H9 (cell line): ENCODE data around the gene INSC. TPM values are rescaled to one million over a fixed set of nuclear protein-coding genes. Genes with fewer than 3 reads are reported as not detected.

ENCODE experiments used
- DNase-seq: peaks from one replicate; pipeline ENCODE4 v3.0.0-alpha.2; 2017
- H2AFZ ChIP-seq: one replicate; pipeline ENCODE4 v1.6.1; 2013; ENCODE audit warnings: mild to moderate bottlenecking, low read length, control low read depth, moderate library complexity
- H2AK5ac ChIP-seq: 2 replicates; pipeline ENCODE4 v1.6.1; 2013; ENCODE audit warnings: low read length, control low read depth, mixed read lengths; ENCODE audit not compliant: insufficient read length
- H2BK120ac ChIP-seq: one replicate; pipeline ENCODE4 v1.6.1; 2013; ENCODE audit warnings: low read depth, mild to moderate bottlenecking, low read length, control low read depth, inconsistent platforms; ENCODE audit not compliant: poor library complexity, severe bottlenecking
- H2BK12ac ChIP-seq: 2 replicates; pipeline ENCODE4 v1.6.1; 2013; ENCODE audit warnings: low read length, control low read depth, mixed read lengths, low read depth; ENCODE audit not compliant: insufficient read length
- H2BK15ac ChIP-seq: 2 replicates; pipeline ENCODE4 v1.6.1; 2013; ENCODE audit warnings: low read depth, low read length, control low read depth
- H2BK20ac ChIP-seq: one replicate; pipeline ENCODE4 v1.6.1; 2013; ENCODE audit warnings: low read depth, mild to moderate bottlenecking, low read length, control low read depth, inconsistent platforms; ENCODE audit not compliant: poor library complexity, severe bottlenecking
- H2BK5ac ChIP-seq: 2 replicates; pipeline ENCODE4 v1.6.1; 2013; ENCODE audit warnings: low read length, control low read depth, mixed read lengths; ENCODE audit not compliant: insufficient read length
- H3K14ac ChIP-seq: 2 replicates; pipeline ENCODE4 v1.6.1; 2013; ENCODE audit warnings: low read length, control low read depth; ENCODE audit not compliant: insufficient read depth
- H3K18ac ChIP-seq: 2 replicates; pipeline ENCODE4 v1.6.1; 2013; ENCODE audit warnings: low read depth, mild to moderate bottlenecking, mixed read lengths, low read length, control low read depth; ENCODE audit not compliant: insufficient read length
- H3K23ac ChIP-seq: 2 replicates; pipeline ENCODE4 v1.6.1; 2013; ENCODE audit warnings: low read length, control low read depth, mixed read lengths, low read depth; ENCODE audit not compliant: insufficient read length
- H3K23me2 ChIP-seq: 2 replicates; pipeline ENCODE4 v1.6.1; 2013; ENCODE audit warnings: low read depth, mild to moderate bottlenecking, mixed read lengths, low read length, control low read depth; ENCODE audit not compliant: insufficient read length, poor library complexity, severe bottlenecking
- H3K27ac ChIP-seq: 2 replicates; pipeline ENCODE4 v1.5.1; 2013; ENCODE audit warnings: low read length, control low read depth, mixed read lengths, low read depth; ENCODE audit not compliant: insufficient read length
- H3K27me3 ChIP-seq: 2 replicates; pipeline ENCODE4 v1.6.1; 2013; ENCODE audit warnings: low read length, control low read depth, inconsistent platforms; ENCODE audit not compliant: insufficient read depth
- H3K4ac ChIP-seq: 2 replicates; pipeline ENCODE4 v1.6.1; 2013; ENCODE audit warnings: low read depth, mild to moderate bottlenecking, control low read depth, inconsistent platforms, low read length, moderate library complexity
- H3K4me1 ChIP-seq: 2 replicates; pipeline ENCODE4 v1.6.1; 2013; ENCODE audit warnings: low read length, control low read depth, inconsistent platforms; ENCODE audit not compliant: insufficient read depth
- H3K4me2 ChIP-seq: 2 replicates; pipeline ENCODE4 v1.6.1; 2013; ENCODE audit warnings: low read length, control low read depth, mixed read lengths; ENCODE audit not compliant: insufficient read length, insufficient read depth
- H3K56ac ChIP-seq: 2 replicates; pipeline ENCODE4 v1.6.1; 2013; ENCODE audit warnings: low read depth, mild to moderate bottlenecking, mixed read lengths, low read length, control low read depth; ENCODE audit not compliant: insufficient read length
- H3K79me1 ChIP-seq: 2 replicates; pipeline ENCODE4 v1.6.1; 2013; ENCODE audit warnings: low read depth, mild to moderate bottlenecking, moderate library complexity, low read length, control low read depth, inconsistent platforms; ENCODE audit not compliant: insufficient read depth, poor library complexity, severe bottlenecking
- H3K79me2 ChIP-seq: 2 replicates; pipeline ENCODE4 v1.6.1; 2013; ENCODE audit warnings: low read length, control low read depth, inconsistent platforms; ENCODE audit not compliant: insufficient read depth
- H3K9ac ChIP-seq: 2 replicates; pipeline ENCODE4 v1.6.1; 2013; ENCODE audit warnings: low read length, control low read depth, mixed read lengths; ENCODE audit not compliant: insufficient read length; ENCODE audit errors: extremely low read depth
- H3K9me3 ChIP-seq: one replicate; pipeline ENCODE4 v1.6.1; 2013; ENCODE audit warnings: low read depth, low read length, inconsistent platforms; ENCODE audit not compliant: control insufficient read depth
- H3T11ph ChIP-seq: one replicate; pipeline ENCODE4 v1.6.1; 2013; ENCODE audit warnings: mild to moderate bottlenecking, low read length, control low read depth, inconsistent platforms
- H4K20me1 ChIP-seq: one replicate; pipeline ENCODE4 v1.6.1; 2013; ENCODE audit not compliant: control insufficient read depth, insufficient read length, insufficient read depth
- H4K5ac ChIP-seq: 2 replicates; pipeline ENCODE4 v1.6.1; 2013; ENCODE audit warnings: low read depth, mild to moderate bottlenecking, mixed read lengths, low read length, control low read depth; ENCODE audit not compliant: insufficient read length
- H4K8ac ChIP-seq: replicated peaks from 2 replicates; pipeline ENCODE4 v1.6.1; 2013; ENCODE audit warnings: low read length, control low read depth, mixed read lengths, low read depth; ENCODE audit not compliant: insufficient read length
- H4K91ac ChIP-seq: 2 replicates; pipeline ENCODE4 v1.6.1; 2013; ENCODE audit warnings: low read depth, mild to moderate bottlenecking, moderate library complexity, mixed read lengths, low read length, control low read depth; ENCODE audit not compliant: insufficient read length
- H3K27ac Mint-ChIP-seq, 3 experiments: 2 replicates in 2 of 3; 3 replicates in 1 of 3; pipeline ENCODE4 v1.8.0; 2020 to 2021; ENCODE audit warnings: mixed read lengths in 3 of 3, mild to moderate bottlenecking in 1 of 3, moderate library complexity in 1 of 3
- H3K27me3 Mint-ChIP-seq: 2 replicates; pipeline ENCODE4 v1.8.0; 2021; ENCODE audit warnings: low read depth, mild to moderate bottlenecking, moderate library complexity, mixed read lengths
- H3K36me3 Mint-ChIP-seq, 3 experiments: 2 replicates in 2 of 3; 3 replicates in 1 of 3; pipeline ENCODE4 v1.8.0; 2020 to 2021; ENCODE audit warnings: low read depth in 3 of 3, mixed read lengths in 3 of 3; ENCODE audit not compliant: insufficient read depth in 1 of 3
- H3K4me1 Mint-ChIP-seq, 2 experiments: 2 replicates each; pipeline ENCODE4 v1.8.0; 2020; ENCODE audit warnings: mixed read lengths in 2 of 2
- H3K4me3 Mint-ChIP-seq, 2 experiments: 2 replicates in 1 of 2; 3 replicates in 1 of 2; pipeline ENCODE4 v1.8.0; 2020 to 2021; ENCODE audit warnings: mild to moderate bottlenecking in 2 of 2, mixed read lengths in 2 of 2, moderate library complexity in 1 of 2
- H3K9me3 Mint-ChIP-seq, 2 experiments: 2 replicates in 1 of 2; 3 replicates in 1 of 2; pipeline ENCODE4 v1.8.0; 2020; ENCODE audit warnings: mild to moderate bottlenecking in 2 of 2, mixed read lengths in 2 of 2, moderate library complexity in 1 of 2
- CTCF ChIP-seq: fragments of 200-600 bp; sonication (generic); conservative IDR thresholded peaks from 3 replicates; pipeline ENCODE4 v1.8.0; 2021; ENCODE audit warnings: antibody characterized with exemption, mild to moderate bottlenecking
- total RNA-seq: library from RNA; stranded (reverse); gene quantifications from 2 replicates; pipeline ENCODE4 v1.2.1, GENCODE V29; 2021

Gene INSC
- total RNA-seq, 1 experiment from 2014 or later: not detected

GRCh38 chr11:15099267-15099666, 15.5 kb upstream of the INSC start:
- H2AK5ac ChIP-seq: no peak overlapping the region
- H3K27ac Mint-ChIP-seq: no peak overlapping the region
- H2AFZ ChIP-seq: no peak overlapping the region
- H2BK5ac ChIP-seq: no peak overlapping the region
- no peaks in the 10 kb centered on the region for H3K79me1 ChIP-seq
- no peak for DNase-seq
- H3K9me3 Mint-ChIP-seq: peaks cover 5 to 12% of the 10 kb centered on the region in 2 experiments; a peak in 4 of 5 replicates
- H3K9ac ChIP-seq: no peak overlapping the region
- no peak overlapping the region for H2BK20ac ChIP-seq
- no peak overlapping the region for H2BK12ac ChIP-seq
- TF ChIP-seq CTCF: no peak
- no peak overlapping the region for H3T11ph ChIP-seq
- no peak overlapping the region for H3K14ac ChIP-seq
- no peaks in the 10 kb centered on the region for H3K9me3 ChIP-seq
- no peak overlapping the region for H3K18ac ChIP-seq
- H4K91ac ChIP-seq: no peak overlapping the region
- H4K5ac ChIP-seq: no peak overlapping the region
- H2BK15ac ChIP-seq: no peak overlapping the region
- H3K36me3 Mint-ChIP-seq: no peaks in the 10 kb centered on the region
- H3K27me3 ChIP-seq: no peaks in the 10 kb centered on the region
- H3K23ac ChIP-seq: no peak overlapping the region
- H3K27me3 Mint-ChIP-seq: peaks cover 8% of the 10 kb centered on the region
- peaks cover 3% of the 10 kb centered on the region; the same call in 1 of the 2 replicates for H3K4me1 ChIP-seq
- H3K4me1 Mint-ChIP-seq: 0 out of 4 replicates have a peak, but pooled peaks cover 0 to 2% of the 10 kb centered on the region in 2 experiments
- no peak overlapping the region for H3K4ac ChIP-seq
- no peaks in the 10 kb centered on the region for H4K20me1 ChIP-seq
- no peaks in the 10 kb centered on the region for H3K23me2 ChIP-seq
- no peaks in the 10 kb centered on the region for H3K79me2 ChIP-seq
- H3K56ac ChIP-seq: no peak overlapping the region
- H3K4me3 Mint-ChIP-seq: no peak overlapping the region
- H2BK120ac ChIP-seq: no peak overlapping the region
- H3K27ac ChIP-seq: no peak overlapping the region
- H3K4me2 ChIP-seq: no peak overlapping the region
- H4K8ac ChIP-seq: no peak overlapping the region
